A549 treated with ZK216348 at 1 μM for 4 hours (cell line): ENCODE data around the gene ZMIZ2. TPM values are rescaled to one million over a fixed set of nuclear protein-coding genes. Genes with fewer than 3 reads are reported as not detected.

Experiments
- total RNA-seq: library from RNA; stranded (reverse); fragments of 200-300 nt; extraction: Qiagen RNA extraction; gene quantifications from 5 replicates; pipeline ENCODE4 v1.2.3, GENCODE V29; 2022; ENCODE audit warnings: low read depth

Gene ZMIZ2, protein sequence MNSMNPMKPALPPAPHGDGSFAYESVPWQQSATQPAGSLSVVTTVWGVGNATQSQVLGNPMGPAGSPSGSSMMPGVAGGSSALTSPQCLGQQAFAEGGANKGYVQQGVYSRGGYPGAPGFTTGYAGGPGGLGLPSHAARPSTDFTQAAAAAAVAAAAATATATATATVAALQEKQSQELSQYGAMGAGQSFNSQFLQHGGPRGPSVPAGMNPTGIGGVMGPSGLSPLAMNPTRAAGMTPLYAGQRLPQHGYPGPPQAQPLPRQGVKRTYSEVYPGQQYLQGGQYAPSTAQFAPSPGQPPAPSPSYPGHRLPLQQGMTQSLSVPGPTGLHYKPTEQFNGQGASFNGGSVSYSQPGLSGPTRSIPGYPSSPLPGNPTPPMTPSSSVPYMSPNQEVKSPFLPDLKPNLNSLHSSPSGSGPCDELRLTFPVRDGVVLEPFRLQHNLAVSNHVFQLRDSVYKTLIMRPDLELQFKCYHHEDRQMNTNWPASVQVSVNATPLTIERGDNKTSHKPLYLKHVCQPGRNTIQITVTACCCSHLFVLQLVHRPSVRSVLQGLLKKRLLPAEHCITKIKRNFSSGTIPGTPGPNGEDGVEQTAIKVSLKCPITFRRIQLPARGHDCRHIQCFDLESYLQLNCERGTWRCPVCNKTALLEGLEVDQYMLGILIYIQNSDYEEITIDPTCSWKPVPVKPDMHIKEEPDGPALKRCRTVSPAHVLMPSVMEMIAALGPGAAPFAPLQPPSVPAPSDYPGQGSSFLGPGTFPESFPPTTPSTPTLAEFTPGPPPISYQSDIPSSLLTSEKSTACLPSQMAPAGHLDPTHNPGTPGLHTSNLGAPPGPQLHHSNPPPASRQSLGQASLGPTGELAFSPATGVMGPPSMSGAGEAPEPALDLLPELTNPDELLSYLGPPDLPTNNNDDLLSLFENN
- total RNA-seq = 17.4 to 39.0 TPM (median 35.0 TPM) in 5 replicates

DNA sequence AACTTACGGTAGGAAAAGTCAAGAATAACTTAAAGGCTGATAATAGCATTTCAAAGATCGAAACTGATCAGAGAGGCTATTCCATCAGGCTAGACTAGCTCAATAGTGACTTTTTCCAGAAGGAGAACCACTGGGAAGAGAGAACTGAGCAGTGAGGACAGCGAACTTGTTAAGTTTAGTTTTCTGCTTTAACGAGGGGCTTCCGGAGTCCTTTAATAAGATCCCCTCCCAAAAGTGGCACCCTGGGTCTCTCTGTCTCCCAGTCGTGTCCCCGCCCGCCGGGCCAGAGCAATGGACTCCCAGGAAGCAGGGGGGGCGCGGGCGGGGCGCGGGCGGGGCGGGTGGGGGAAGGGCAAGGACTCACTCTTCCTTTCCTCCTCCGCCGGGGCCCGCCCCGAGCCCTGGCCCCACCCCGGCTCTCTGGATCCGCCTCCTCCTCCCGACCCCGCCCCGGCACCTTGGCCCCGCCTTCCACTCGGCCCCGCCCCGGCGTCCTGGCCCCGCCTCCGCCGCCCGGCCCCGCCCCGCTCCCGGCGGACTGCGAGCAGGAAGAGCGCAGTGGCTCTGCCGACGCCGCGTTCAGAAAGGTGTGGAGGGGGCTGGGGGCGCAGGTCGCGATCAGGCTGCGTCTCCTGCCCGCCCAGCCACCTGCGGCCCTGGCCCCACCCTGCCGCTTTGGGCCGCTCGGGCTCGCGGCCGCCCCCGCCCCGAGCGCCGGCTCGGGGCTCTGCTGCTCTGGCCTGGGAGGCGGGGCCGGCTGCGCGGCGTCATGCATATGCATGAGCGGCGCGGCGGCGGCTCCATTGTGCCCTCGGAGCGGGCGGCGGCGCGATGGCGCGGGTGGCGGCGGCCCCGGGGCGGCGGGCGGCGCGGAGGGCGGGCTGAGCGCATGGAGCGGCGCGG lies at the start of gene ZMIZ2:
Gene ZMIZ2, plus strand, starts transcription at position 803 of the 903 bp plus-strand sequence. CDS start 7,403 bp downstream, outside the sequence.

DNA sequence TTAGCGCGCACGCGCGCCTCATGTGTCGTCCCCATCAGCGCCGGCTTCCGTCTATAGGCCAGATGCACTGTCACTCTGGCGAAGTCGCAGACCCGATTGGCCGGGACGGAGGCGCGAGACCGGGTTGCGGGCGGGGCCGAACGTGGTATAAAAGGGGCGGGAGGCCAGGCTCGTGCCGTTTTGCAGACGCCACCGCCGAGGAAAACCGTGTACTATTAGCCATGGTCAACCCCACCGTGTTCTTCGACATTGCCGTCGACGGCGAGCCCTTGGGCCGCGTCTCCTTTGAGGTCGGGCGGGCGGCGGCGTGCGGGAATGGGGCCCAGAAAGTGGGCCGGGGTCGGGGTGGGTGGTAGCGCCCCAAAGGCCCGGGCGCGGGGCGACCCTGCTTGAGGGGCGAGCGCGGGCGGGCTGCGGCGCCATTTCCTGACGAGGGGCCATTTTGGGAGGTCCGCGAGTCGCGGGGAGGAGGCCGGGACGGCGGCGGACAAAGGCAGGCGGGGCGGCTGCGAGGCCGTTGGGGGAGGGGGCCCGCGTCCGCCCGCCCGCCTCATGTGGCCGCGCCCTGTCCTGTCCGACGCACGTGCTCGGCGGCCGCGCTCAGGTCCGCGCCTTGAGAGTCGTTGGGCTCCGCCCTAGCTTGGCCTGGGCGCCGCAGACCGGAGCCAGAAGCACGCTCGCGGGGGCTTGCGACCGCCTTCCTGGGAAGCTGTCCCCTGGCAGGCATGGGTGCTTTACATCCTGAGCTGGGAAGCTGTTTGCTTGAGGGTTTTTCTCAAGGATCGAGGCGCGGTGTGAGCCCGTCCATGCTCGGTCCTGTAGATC lies 48.1 kb downstream of the ZMIZ2 start, which contains the start of gene PPIA:
Gene PPIA, plus strand, starts transcription at position 178 of the 825 bp plus-strand sequence. Its CDS starts 44 bp downstream, at position 222.

Other genes starting within 250 kb of the ZMIZ2 start
- 0.06 to 0.14 TPM (median 0.08 TPM) in 5 replicates for gene NPC1L1, start 207.5 kb upstream of the ZMIZ2 start, total RNA-seq
- 96.4 to 130 TPM (median 118 TPM) in 5 replicates for gene DDX56, start 174.9 kb upstream of the ZMIZ2 start, total RNA-seq
- 45.1 to 53.6 TPM (median 52.5 TPM) in 5 replicates for gene TMED4, start 166.6 kb upstream of the ZMIZ2 start, total RNA-seq
- 20.8 to 37.6 TPM (median 31.5 TPM) in 5 replicates for gene OGDH, start 142.2 kb upstream of the ZMIZ2 start, total RNA-seq
- gene PPIA, start 47.8 kb downstream of the ZMIZ2 start, total RNA-seq = 4,787 to 5,492 TPM (median 5,165 TPM) in 5 replicates
- 228 to 269 TPM (median 252 TPM) in 5 replicates for gene H2AZ2, start 99.2 kb downstream of the ZMIZ2 start, total RNA-seq
- gene PURB, start 136.7 kb downstream of the ZMIZ2 start, total RNA-seq = 7.5 to 13.8 TPM (median 12.0 TPM) in 5 replicates
- gene MYO1G, start 230.2 kb downstream of the ZMIZ2 start, total RNA-seq = 0.11 to 0.17 TPM (median 0.15 TPM) in 5 replicates